HepG2 (cell line): ENCODE measurements around the gene BRCA1. TPM values are rescaled to one million over a fixed set of nuclear protein-coding genes. Genes with fewer than 3 reads are reported as not detected.

Experiments used
- ATAC-seq: fragments of 200-7000 bp; cut with Tn5 transposase; 3 replicates; pipeline ENCODE4 v1.9.1; 2020; ENCODE audit warnings: mild to moderate bottlenecking, moderate library complexity
- BruUV-seq: library from RNA; stranded (reverse); fragments of 400-500 nt; replicated peaks from 2 replicates; lab custom pipeline; 2021; lab: Mats Ljungman, UMichigan
- CTCF ChIA-PET: fragments of 300-600 bp; formaldehyde crosslinking; extraction: SDS; loops from one replicate; lab custom pipeline; 2021; ENCODE audit warnings: low total read pairs, inconsistent platforms, low intra/inter-chr PET ratio; lab: Yijun Ruan, JAX
- POLR2A ChIA-PET: fragments of 350-600 bp; sonication (Branson Sonifier 250); formaldehyde crosslinking; loops from one replicate; lab custom pipeline; 2020; ENCODE audit warnings: antibody characterized with exemption, inconsistent platforms; lab: Yijun Ruan, JAX
- DNase-seq: peaks from one replicate; pipeline ENCODE4 v3.0.0-alpha.2; 2015; ENCODE audit warnings: low spot score
- FAIRE-seq: peaks from 3 replicates; lab custom pipeline; 2011; peaks lifted over from hg19 to GRCh38; lab: Jason Lieb, UNC
- H2AFZ ChIP-seq: one replicate; pipeline ENCODE4 v1.6.1; 2011; ENCODE audit warnings: low read length, inconsistent platforms
- H3K27ac ChIP-seq: fragments of 300-600 bp; 3 replicates; pipeline ENCODE4 v1.8.0; 2011; ENCODE audit warnings: mixed run types, mild to moderate bottlenecking, mixed read lengths, low read length, inconsistent platforms; ENCODE audit not compliant: insufficient read depth; ENCODE audit errors: extremely low read length
- H3K27me3 ChIP-seq, 2 experiments: fragments of 200-600 bp in 1 of 2; 2 replicates in 1 of 2; 3 replicates in 1 of 2; pipeline versions ENCODE4 v1.6.0 to v1.8.0; 2011; ENCODE audit warnings: low read length in 2 of 2, mild to moderate bottlenecking in 2 of 2, moderate library complexity in 2 of 2, inconsistent platforms in 1 of 2; ENCODE audit not compliant: insufficient read depth in 2 of 2, control insufficient read depth in 1 of 2
- H3K36me3 ChIP-seq, 2 experiments: fragments of 200-600 bp in 1 of 2; replicated peaks in 1 of 2; 2 replicates in 1 of 2; 3 replicates in 1 of 2; pipeline versions ENCODE4 v1.5.1 to v1.8.0; 2011; ENCODE audit warnings: low read length in 2 of 2, inconsistent platforms in 1 of 2; ENCODE audit not compliant: insufficient read depth in 2 of 2, control insufficient read depth in 1 of 2
- H3K4me1 ChIP-seq: 2 replicates; pipeline ENCODE4 v1.5.1; 2012; ENCODE audit warnings: low read length, inconsistent platforms; ENCODE audit not compliant: insufficient read depth
- H3K4me2 ChIP-seq: 2 replicates; pipeline ENCODE4 v1.6.0; 2011; ENCODE audit warnings: low read depth, low read length, inconsistent platforms
- H3K4me3 ChIP-seq, 3 experiments: fragments of 200-600 bp in 1 of 3; sonication (generic), shearing (Covaris generic) in 1 of 3; replicated peaks in 1 of 3; 2 replicates each; pipeline ENCODE4 v1.5.1; 2011 to 2016; ENCODE audit warnings: low read length in 3 of 3, inconsistent platforms in 2 of 3, low read depth in 2 of 3, mild to moderate bottlenecking in 2 of 3, control low read depth in 1 of 3, mixed read lengths in 1 of 3; ENCODE audit not compliant: insufficient read depth in 1 of 3
- H3K79me2 ChIP-seq: one replicate; pipeline ENCODE4 v1.6.1; 2011; ENCODE audit warnings: low read length, inconsistent platforms; ENCODE audit not compliant: insufficient read depth
- H3K9ac ChIP-seq: 2 replicates; pipeline ENCODE4 v1.6.0; 2011; ENCODE audit warnings: mild to moderate bottlenecking, low read depth, low read length, inconsistent platforms; ENCODE audit not compliant: insufficient read depth
- H3K9me3 ChIP-seq: 2 replicates; pipeline ENCODE4 v1.5.1; 2012; ENCODE audit warnings: mild to moderate bottlenecking, low read length
- H4K20me1 ChIP-seq: 2 replicates; pipeline ENCODE4 v1.6.0; 2011; ENCODE audit warnings: inconsistent platforms, mild to moderate bottlenecking, low read length, moderate library complexity; ENCODE audit not compliant: insufficient read depth
- ATRX ChIP-seq: sonication (generic); formaldehyde crosslinking; IDR thresholded peaks from 2 replicates; pipeline ENCODE4 v1.4.0; 2020; ENCODE audit warnings: missing genetic modification reagents, borderline replicate concordance
- CERS6 ChIP-seq: sonication (generic); formaldehyde crosslinking; IDR thresholded peaks from 2 replicates; pipeline ENCODE4 v1.5.0; 2020; ENCODE audit warnings: missing genetic modification reagents
- MNT ChIP-seq: fragments of 450-650 bp; IDR thresholded peaks from 2 replicates; pipeline ENCODE4 v1.6.1; 2016
- PATZ1 ChIP-seq: sonication (generic); formaldehyde crosslinking; IDR thresholded peaks from 2 replicates; pipeline ENCODE4 v1.4.0; 2020; ENCODE audit warnings: missing genetic modification reagents
- PHF8 ChIP-seq: sonication (generic); formaldehyde crosslinking; IDR thresholded peaks from 2 replicates; pipeline ENCODE4 v1.5.0; 2020; ENCODE audit warnings: missing genetic modification reagents
- POLR2AphosphoS2 ChIP-seq: IDR thresholded peaks from 2 replicates; pipeline ENCODE4 v1.6.1; 2011; ENCODE audit warnings: low read depth, low read length, improper control_type of control experiment
- RXRB ChIP-seq: IDR thresholded peaks from 2 replicates; pipeline ENCODE4 v1.6.1; 2016; ENCODE audit warnings: borderline replicate concordance, missing genetic modification reagents, missing compliant biosample characterization
- SALL2 ChIP-seq: sonication (generic); formaldehyde crosslinking; IDR thresholded peaks from 2 replicates; pipeline ENCODE4 v1.8.1; 2023; ENCODE audit warnings: mild to moderate bottlenecking, missing genetic modification reagents, inconsistent platforms
- SNRNP70 ChIP-seq: fragments of 200-400 bp; formaldehyde crosslinking; IDR thresholded peaks from 2 replicates; pipeline ENCODE4 v1.6.1; 2017; ENCODE audit warnings: mild to moderate bottlenecking, low read depth, low read length, moderate library complexity
- SRF ChIP-seq: IDR thresholded peaks from 2 replicates; pipeline ENCODE4 v1.6.1; 2011; ENCODE audit warnings: mild to moderate bottlenecking, low read depth, low read length, moderate library complexity
- ZNF567 ChIP-seq: sonication (generic); formaldehyde crosslinking; IDR thresholded peaks from 2 replicates; pipeline ENCODE4 v1.8.1; 2023; ENCODE audit warnings: mild to moderate bottlenecking, missing genetic modification reagents, borderline replicate concordance
- ZNF569 ChIP-seq: sonication (generic); formaldehyde crosslinking; IDR thresholded peaks from 2 replicates; pipeline ENCODE4 v1.5.0; 2020; ENCODE audit warnings: mild to moderate bottlenecking, missing genetic modification reagents, moderate library complexity, borderline replicate concordance
- WGBS: methylation state at CpG from one replicate; pipeline ENCODE4 v1.1.6; 2017; ENCODE audit warnings: low lambda C conversion rate; 5-methylcytosine and 5-hydroxymethylcytosine counted together
- in situ Hi-C: cut with HindIII; loops from 2 replicates; pipeline ENCODE4 v1.10.0; 2017; ENCODE audit warnings: low pct_unique_long_range_greater_than_20kb; ENCODE audit not compliant: extremely low pct_ligation_motif_present
- intact Hi-C: fragments of 100-400 bp; cut with micrococcal nuclease; formaldehyde crosslinking; loops from one replicate; pipeline ENCODE4 v1.10.0; 2022; ENCODE audit not compliant: unreplicated experiment
- polyA plus RNA-seq, 8 experiments: library from polyadenylated mRNA; depleted of rRNA in 3 of 8; stranded (reverse) in 7 of 8; unstranded in 1 of 8; fragments of >200 nt; fragmentation: Illumina TruSeq in 4 of 8; extraction: Trizol in 4 of 8; gene quantifications; 2 replicates each; pipeline versions ENCODE4 v1.2.1 to v1.2.3, GENCODE V29; 2011 to 2016; ENCODE audit warnings: low read depth in 4 of 8, missing spikeins in 1 of 8, mixed read lengths in 1 of 8; ENCODE audit not compliant: insufficient read depth in 1 of 8
- total RNA-seq, 5 experiments: library from RNA; depleted of rRNA; stranded (reverse); fragments of >200 nt; fragmentation: Illumina TruSeq; extraction: Trizol; gene quantifications; 2 replicates each; pipeline ENCODE4 v1.2.3, GENCODE V29; 2016; ENCODE audit warnings: low read depth in 1 of 5
- TF ChIP-seq, protein P1 (sequence below): sonication (generic); formaldehyde crosslinking; conservative IDR thresholded peaks from 2 replicates; pipeline ENCODE4 v1.8.0; 2022; ENCODE audit warnings: low read depth, missing genetic modification reagents

BRCA1 gene
- total and polyA plus RNA-seq, 2 of the 13 experiments (the other 11 are each of a cell fraction or from before 2014, with no cell fraction given), result 13.3 to 37.5 TPM

- TF ChIP-seq PATZ1 (CRISPR knock-in tag) (no peak), POLR2AphosphoS2 (no peak)
- TF ChIP-seq, all 625 proteins: peak for 45
These were observed 11.0 kb downstream of the BRCA1 start (continued) for GRCh38 chr17:43114151-43114552.

- H3K27ac ChIP-seq, result no peak overlapping the region
- H3K36me3 ChIP-seq, result peaks cover 3 to 30% of the 10 kb centered on the region in 2 experiments; a peak in 4 of 5 replicates
- peaks cover 10% of the 10 kb centered on the region for H3K4me1 ChIP-seq
- H3K4me2 ChIP-seq, result no peak overlapping the region
- BruUV-seq, result no TSS peak
- H3K9ac ChIP-seq, result no peak overlapping the region
- H3K9me3 ChIP-seq, result no peaks in the 10 kb centered on the region
- ChIA-PET CTCF (no interaction called here), POLR2A (interaction anchor here (0.7 kb wide), 1 partner anchor 20 kb away, joined by 4 read pairs; no protein-coding TSS in a partner anchor)
- FAIRE-seq (no peak), ATAC-seq (no peak), DNase-seq (no peak)
- H3K79me2 ChIP-seq, result no peaks in the 10 kb centered on the region
- H2AFZ ChIP-seq, result no peak overlapping the region
- no peaks in the 10 kb centered on the region for H4K20me1 ChIP-seq
- 95% methylated on average over 1 of the region's 1 CpG for WGBS
- H3K4me3 ChIP-seq, result no peak overlapping the region
- TF ChIP-seq CERS6 (CRISPR knock-in tag) (no peak), SRF (no peak), SALL2 (CRISPR knock-in tag) (no peak), ATRX (CRISPR knock-in tag) (no peak), SNRNP70 (no peak), ZNF569 (CRISPR knock-in tag) (no peak), ZNF567 (no peak), MNT (no peak), RXRB (CRISPR knock-in tag) (no peak), PHF8 (CRISPR knock-in tag) (no peak)
- TF ChIP-seq, protein P1, sequence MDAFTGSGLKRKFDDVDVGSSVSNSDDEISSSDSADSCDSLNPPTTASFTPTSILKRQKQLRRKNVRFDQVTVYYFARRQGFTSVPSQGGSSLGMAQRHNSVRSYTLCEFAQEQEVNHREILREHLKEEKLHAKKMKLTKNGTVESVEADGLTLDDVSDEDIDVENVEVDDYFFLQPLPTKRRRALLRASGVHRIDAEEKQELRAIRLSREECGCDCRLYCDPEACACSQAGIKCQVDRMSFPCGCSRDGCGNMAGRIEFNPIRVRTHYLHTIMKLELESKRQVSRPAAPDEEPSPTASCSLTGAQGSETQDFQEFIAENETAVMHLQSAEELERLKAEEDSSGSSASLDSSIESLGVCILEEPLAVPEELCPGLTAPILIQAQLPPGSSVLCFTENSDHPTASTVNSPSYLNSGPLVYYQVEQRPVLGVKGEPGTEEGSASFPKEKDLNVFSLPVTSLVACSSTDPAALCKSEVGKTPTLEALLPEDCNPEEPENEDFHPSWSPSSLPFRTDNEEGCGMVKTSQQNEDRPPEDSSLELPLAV (CRISPR knock-in tag), result no peak
- in situ Hi-C loops, result no loop called here
- no peaks in the 10 kb centered on the region for H3K27me3 ChIP-seq
- intact Hi-C loops, result no loop called here
These were observed 18.6 kb downstream of the BRCA1 start for GRCh38 chr17:43106552-43106951.
